GM18505 (cell line): ENCODE measurements around the gene ITPR2.

Experiments
- ATAC-seq: cut with Tn5 transposase; IDR thresholded peaks from one replicate; pipeline ENCODE4 v1.9.1; 2021; ENCODE audit not compliant: unreplicated experiment
- POLR2A ChIP-seq: IDR thresholded peaks from 4 replicates; pipeline ENCODE4 v1.6.1; 2011; ENCODE audit warnings: borderline replicate concordance; ENCODE audit not compliant: insufficient read depth, insufficient read length; ENCODE audit errors: extremely low read depth

The ITPR2 gene

DNA sequence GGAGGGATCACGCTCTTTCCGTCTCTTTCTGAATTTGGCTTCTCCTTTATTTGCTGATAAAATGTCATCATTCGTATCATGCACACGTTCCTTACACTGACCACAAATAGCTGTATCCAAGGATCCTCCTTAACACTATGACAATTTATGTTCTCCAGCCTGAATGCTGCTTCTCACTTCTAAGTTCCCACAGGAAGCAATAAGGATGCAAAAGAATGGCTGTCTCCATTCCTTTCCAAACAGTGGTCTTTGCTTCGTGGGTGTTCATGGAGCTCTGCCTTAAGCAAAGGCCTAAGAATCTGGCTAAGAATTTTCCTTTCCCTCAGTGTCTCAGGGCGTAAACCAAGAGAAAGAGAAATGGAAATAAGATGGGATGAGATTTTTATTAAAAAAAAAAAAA, 200.2 kb downstream of the ITPR2 start:
- no peak for TF ChIP-seq POLR2A
- no peak for ATAC-seq

DNA sequence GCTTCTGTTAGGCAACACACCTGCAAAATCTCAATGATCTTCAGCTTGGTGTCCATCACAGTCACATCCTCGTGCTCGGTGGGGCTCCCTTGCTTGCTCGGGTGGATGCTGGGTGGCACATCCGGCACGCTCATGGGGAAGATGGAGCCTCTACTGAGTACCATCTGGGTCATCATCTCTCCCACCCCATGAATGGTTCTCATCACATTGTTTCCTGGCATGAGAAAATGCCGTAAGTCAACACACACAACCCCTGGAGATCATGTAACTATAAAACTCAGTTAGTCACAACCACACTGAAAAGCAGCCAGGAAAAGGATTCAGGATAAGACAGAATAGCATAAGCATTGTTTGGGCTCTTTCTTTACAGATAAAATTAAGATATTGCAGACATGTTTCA, 201.1 kb downstream of the ITPR2 start:
- ATAC-seq, result no peak
- TF ChIP-seq POLR2A, result no peak

DNA sequence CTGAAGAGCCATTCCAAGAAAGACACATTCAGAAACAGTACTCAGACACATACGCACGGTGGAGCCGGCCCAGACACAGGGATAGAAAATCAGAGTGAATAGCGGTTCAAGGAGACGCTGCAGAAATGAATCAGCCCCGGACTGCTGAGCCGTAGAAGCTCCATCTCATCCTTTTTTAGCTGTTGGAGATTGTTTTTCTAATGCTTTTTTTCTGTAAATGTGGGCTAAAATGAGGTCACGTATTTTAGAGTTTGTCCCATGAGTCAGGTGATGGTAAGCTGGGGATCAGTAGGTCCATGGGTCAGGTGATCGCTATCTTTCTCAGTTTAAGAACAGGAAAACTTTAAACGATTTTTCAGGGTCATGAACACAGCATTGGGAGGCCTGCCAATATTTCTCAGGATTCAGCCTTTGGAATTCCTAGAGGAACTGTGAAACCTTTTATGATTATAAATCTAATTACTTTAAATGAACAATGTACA, 202.4 kb downstream of the ITPR2 start:
- no peak for ATAC-seq

DNA sequence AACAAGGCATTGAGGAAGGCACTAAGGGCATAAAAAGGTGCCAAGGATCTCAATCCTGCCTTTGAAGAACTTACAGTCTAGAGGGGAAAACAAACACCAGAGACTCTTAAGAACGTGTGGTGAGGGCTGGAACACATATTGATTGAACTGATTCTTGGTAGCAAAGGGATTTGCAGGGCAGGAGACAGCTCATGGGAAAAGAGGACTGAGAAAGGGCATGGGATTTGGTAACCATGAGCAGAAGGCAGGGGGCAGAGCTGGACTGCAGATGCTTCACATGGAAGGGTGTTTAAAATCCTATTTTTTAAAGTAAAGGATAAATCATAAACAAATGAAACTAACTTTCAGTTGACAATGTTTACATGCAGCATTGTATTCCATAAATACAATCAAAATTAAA, 203.1 kb downstream of the ITPR2 start:
- TF ChIP-seq POLR2A, result no peak
- no peak for ATAC-seq

More for the DNA sequence above, 202.4 kb downstream of the ITPR2 start:
- no peak for TF ChIP-seq POLR2A

DNA sequence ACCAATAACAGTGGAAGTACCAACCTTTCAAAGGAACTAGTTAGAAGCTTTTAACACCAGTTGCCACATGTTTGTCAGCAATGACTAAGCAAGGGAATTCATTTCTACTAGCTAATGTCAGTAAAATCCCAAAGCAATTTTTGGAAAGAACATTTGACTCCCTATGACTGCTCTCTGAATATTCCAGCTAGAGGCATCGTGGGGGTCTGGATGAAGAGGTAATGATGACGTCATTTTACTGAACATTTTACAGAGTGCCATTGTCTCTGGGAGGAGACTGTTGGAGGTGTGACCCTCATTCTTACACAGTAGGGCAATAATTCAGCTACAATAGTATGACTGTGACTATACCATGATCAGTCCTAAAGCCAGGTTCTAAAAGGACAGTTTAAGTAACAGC, 204.8 kb downstream of the ITPR2 start:
- no peak for ATAC-seq
- TF ChIP-seq POLR2A, result no peak

DNA sequence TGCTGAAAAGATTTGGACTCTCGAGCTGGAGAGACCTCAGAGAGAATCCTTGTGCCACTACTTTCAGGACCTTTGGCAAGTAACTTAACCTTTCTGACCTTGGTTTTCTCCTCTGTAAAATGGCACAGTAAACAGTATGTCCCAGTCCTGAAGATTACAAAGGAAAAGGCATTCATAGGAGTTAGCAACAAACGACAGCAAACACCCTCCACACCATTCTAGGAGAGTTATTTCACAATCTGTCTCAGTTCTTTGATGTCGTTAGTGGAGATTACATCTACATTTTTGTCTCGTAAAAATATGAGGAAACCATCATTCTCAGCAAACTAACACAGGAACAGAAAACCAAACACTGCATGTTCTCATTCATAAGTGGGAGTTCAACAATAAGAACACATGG, 205.7 kb downstream of the ITPR2 start:
- TF ChIP-seq POLR2A, result no peak
- no peak for ATAC-seq

DNA sequence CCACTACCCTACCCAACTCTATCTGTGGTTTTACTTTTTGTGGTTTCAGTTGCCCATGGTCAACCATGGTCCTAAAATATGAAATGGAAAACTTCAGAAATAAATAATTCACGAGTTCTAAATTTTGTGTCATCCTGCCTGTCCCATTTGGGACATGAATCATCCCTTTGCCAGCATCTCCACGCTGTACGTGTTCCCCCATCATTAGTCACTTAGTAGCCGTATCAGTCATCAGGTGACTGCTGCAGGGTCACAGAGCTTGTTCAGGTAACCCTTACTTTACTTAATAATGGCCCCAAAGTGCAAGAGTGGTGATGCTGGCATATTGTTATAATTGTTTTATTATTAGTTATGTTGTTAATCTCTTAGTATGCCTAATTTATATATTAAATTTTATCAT, 209.9 kb downstream of the ITPR2 start:
- no peak for TF ChIP-seq POLR2A
- ATAC-seq, result no peak

DNA sequence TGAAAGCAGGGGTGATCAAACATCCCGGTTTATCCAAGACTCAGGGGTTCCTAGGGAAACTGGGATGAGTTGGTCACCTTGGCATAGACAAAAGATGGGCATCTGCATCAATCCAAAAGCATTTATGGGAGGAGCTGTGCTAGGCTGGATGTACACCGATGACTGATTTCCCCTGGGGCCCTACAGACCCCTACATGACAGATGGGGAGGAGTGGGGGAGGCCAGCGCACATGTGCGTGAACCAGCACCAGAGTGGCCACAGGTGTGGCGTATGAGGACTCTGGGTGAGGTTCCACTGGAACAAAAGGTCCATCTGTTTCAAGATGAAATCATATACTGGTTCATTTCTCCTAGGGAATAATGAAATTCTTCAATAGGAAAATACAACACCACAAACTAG, 210.4 kb downstream of the ITPR2 start:
- ATAC-seq, result no peak
- no peak for TF ChIP-seq POLR2A

DNA sequence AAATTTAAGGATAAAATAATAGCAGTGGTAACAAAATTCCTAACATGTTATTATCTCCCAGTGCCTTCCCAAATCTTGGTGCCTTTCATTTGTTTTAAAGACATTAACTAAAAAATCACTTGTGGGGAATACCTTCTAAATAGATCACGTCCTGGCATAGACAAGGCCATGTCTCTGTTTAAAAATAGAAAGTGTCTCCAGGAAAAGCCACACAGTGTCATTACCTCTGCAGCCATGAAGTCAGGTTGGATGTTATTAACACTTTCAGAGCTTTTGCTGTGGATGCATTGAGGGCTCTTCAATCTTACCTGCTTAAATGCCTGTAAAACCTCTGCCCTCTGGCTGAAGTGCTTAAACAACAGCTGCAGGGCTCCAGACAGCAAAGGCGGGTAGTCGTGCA, 211.1 kb downstream of the ITPR2 start:
- ATAC-seq, result no peak
- no peak for TF ChIP-seq POLR2A

DNA sequence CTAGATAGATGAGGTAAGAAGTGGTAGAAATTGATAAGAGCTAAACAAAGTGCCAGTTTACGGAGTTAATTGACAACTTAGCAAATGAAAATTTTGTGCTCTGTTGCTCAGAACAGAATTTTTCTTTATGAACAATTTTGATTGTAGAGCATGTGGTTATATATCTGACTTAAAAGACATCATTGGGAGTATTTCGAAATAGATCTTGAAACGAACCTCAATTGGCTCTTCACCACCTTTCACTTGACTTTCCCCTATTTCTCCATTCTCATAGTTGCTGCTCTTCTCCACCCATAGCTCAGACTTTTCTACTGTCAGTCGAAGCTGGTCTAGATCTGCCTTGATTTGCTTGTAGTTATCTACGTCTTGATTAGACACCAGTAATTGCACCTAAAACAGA, 212.1 kb downstream of the ITPR2 start:
- no peak for ATAC-seq
- no peak for TF ChIP-seq POLR2A

DNA sequence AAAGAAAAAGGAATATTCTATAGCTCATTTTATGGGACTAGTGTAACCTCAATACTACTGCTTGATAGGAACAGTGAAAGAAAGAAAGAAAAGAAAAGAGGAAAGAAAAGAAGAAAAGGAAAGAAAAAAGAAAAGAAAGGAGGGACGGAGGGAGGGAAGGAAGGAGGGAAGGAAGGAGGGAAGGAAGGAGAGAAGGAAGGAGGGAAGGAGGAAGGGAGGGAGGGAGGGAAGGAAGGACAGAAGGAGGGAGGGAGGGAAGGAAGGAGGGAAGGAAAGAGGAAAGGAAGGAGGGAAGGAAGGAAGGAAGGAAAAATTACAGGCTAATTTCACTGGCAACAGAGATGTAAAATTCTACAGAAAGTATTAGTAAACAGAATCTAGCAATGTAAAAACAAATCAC, 215.5 kb downstream of the ITPR2 start:
- no peak for ATAC-seq
- TF ChIP-seq POLR2A, result no peak

DNA sequence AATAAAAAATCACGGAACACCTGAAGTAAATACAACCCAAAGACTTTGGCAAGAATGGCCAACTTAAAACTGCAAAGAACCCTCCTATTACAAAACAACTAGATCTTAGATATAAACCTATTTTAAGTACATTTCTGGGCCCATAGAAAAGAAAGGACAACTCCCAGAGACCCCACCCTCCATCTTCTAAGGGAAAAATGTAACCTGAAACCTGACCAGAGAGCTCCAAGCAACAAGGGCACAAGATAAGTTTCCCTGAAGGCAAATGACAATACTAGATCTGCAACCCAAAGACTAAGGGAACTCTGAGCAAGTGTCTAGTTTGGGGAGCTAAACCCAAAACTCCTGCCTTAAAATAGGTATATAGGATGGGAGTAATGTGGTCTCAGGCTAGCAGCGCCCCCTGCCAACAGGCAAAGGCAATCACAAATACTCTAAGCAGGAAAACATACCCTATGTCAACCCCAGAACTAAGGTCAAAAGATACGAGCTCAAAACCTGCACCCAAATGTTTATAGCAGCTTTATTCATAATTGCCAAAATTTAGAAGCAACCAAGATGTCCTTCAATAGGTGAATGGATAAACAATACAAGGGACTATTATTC, 218.9 kb downstream of the ITPR2 start:
- no peak for ATAC-seq
- TF ChIP-seq POLR2A, result no peak

DNA sequence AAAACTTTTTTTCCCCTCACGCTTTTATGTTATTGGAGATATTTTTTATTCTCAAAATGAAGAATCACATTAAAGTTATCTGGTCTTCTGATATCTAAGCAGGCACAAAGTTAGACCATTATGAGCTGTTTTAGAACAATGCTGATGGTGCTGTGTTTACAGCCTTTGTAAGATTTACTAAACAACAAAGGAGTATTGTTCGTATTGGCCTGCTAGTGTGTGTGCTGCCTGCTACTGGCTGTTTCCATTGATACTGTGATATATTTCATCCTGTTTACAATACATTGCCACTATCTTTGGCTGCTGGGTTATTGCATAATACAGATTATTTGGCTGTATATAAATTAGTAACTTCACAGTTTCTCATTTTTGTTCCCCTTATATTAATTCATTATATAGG, 220.8 kb downstream of the ITPR2 start:
- no peak for TF ChIP-seq POLR2A
- no peak for ATAC-seq

DNA sequence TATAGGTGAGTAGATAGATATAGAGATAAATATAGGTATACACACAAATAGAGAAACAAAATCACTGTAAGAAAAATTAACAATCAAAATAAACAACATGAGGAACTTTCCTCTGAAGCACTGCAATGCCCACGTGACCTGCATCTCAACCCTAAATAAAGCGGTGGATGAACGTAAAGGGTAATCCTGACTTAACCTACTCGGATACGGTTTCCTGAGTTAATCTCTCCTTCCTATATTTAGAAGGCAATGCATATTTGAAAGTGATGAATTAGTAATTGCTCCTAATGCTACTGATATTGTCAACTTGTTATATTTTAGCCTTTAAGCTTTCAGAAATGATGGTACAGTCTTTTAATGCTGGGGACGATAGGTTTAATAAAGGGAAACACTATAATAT, 221.4 kb downstream of the ITPR2 start:
- TF ChIP-seq POLR2A, result no peak
- ATAC-seq, result no peak

DNA sequence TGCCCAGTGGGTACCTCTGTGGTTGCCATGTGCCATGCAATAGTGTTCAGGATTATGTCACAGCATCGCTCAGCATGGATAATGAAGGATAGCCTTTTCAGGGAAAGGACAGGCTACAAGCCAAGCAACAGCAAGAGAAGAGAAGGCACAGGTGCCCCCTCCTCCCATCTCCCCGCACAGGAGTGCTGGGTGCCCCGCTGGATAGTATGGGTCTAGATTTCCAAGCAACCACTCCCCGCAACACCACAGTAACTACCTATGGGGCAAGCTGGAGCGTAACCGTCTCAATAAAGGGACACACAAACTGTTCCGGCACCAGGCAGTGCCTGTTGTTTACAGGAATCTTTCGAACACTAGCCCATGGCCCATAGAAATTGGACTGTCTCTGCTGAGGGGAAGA, 222.2 kb downstream of the ITPR2 start:
- no peak for ATAC-seq
- TF ChIP-seq POLR2A, result no peak

DNA sequence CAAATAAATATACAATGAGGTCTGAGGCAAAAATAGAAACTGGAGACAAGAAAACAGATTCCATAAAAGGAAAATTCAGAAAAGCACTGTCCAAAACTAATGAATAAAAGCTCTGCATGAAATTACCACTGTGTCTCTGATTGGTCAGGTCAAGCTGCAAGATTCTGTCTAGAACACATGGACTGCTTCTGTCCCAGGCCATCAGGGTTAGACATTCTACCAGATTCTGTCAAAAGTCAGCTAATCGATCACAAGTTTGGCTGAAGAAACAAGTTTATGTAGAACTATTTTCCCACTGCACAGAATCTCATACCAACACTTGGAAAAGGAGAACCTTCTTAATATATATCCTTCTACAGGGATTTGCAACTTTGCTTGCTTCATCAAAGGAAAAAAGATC, 223.0 kb downstream of the ITPR2 start:
- no peak for TF ChIP-seq POLR2A
- no peak for ATAC-seq

DNA sequence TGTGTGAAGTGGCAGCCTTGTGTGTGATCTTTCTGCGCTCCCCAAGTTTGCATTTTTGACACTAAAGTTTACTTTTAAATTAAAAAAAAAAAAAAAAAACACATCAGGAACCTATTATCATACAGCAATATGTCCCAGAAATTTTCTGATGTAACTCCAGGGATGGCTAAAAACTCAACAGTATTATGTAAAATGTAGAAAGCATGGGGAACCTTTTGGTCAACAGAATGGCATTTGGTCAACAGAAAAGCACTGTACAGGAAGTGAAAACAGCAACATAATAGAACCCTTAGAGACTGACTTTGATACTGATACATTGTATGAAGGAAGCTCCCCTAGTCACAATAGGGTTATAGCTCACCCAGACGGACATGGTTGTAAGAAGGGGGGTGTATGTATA, 224.3 kb downstream of the ITPR2 start:
- TF ChIP-seq POLR2A, result no peak
- ATAC-seq, result no peak
